ENCODE measurements around the gene IL5RA.
A peak's percentile ranks its signal among the peaks of the same experiment; 100 is the strongest.

GRCh38 chr3:3126477-3127431 is 16.6 kb upstream of the IL5RA start, which contains the start of gene TRNT1:
- TF ChIP-seq POLR2A (IDR thresholded peaks at IDR 0.05) = peak in 1 of 2 donors; percentile 86
- TF ChIP-seq CTCF (IDR thresholded peaks at IDR 0.05) = peak in 2 of 12 donors; percentile 7 to 10
